Epithelial cell of prostate (primary cell): ENCODE data around the gene SMPD2.
A peak's percentile ranks its signal among the peaks of the same experiment; 100 is the strongest.
"Not testable (repeated sequence)": the region's sequence is repeated elsewhere in the genome, so short reads cannot be mapped to it uniquely, and the experiment has no call there.

ENCODE experiments used
- DNase-seq: peaks from one replicate; pipeline ENCODE4 v3.0.0-alpha.2; 2011; ENCODE audit warnings: low read depth, low spot score
- H3K27ac ChIP-seq: fragments of 450-650 bp; 2 replicates; pipeline ENCODE4 v1.5.1; 2017; ENCODE audit warnings: mild to moderate bottlenecking

Gene SMPD2

DNA sequence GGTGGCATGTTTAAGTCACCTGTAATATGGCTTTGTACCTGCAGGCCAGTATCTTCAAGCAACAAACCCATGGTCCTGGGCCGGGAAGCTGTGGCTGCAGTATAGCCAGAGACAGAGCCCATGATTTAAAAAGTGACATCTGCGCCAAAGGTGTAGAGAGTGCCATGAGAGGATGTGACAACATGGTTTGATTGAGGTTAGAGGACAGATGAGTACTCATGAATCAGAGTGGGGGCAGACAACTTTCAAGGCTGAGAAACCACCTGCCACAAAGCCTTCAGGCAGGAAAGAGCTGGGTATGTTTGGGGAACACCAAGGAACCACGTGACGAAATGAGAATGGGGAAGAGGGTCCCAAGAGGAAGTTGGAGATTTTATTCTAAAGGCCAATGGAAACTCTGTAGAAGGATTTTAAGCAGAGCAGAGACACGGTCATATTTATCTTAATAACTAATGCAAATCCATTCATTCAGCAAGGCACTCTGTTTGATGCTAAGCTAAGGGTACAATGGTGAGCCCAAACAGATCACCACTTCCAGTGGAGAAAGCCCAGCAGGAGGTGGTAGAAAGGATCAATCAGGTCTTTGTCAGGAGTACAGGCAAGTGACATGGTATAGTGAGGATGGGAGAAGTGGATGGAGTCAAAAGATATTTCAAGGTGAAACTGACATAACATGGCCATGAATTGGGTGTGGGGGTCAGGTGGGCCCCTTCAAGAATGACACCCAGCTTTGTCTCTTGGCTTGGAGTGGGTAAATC, 18.4 kb downstream of the SMPD2 start:
- no peak for DNase-seq
- H3K27ac ChIP-seq, result no peak overlapping the region

DNA sequence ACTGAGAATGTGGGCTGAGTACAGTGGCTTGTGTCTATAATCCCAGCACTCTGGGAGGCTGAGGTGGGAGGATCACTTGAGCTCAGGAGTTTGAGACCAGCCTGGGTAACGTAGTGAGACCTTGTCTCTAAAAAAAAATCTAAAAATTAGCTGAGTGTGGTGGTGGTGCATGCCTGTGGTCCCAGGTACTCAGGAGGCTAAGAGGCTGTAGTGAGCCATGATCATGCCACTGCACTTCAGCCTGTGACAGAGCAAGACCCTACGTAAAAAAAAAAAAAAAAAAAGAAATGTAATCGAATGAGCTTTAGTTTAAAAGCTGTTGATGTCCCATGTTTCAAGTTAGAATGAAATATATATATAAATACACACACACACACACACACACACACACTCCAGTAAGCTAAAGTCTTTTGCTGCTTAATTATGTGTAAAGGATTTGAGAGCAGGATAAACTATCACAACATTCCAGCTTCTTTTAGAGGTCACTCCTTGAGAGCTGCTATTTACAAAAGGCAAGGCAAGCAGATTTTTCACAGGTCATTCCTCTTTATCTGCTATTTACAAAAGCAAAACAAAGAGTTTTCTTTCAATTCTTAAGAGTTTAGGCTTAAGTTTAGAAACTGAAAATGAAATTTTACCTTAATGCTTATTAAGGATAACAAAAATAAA, 19.8 kb downstream of the SMPD2 start:
- no peak overlapping the region for H3K27ac ChIP-seq
- no peak for DNase-seq

DNA sequence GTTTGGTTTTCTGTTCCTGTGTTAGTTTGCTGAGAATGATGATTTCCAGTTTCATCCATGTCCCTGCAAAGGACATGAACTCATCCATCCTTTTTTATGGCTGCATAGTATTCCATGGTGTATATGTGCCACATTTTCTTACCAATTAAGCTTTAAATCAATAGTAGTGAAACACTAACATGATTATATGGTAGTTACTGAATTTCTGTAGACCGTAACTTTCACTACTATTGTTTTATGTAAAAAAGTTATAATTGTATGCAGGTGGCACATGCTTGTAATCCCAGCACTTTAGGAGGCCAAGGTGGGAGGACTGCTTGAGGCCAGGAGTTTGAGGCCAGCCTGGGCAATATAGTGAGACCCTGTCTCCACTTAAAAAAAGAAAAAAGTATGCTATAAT, 20.7 kb downstream of the SMPD2 start:
- not testable (repeated sequence) for DNase-seq
- peak overlapping the region; percentile 48 for H3K27ac ChIP-seq

DNA sequence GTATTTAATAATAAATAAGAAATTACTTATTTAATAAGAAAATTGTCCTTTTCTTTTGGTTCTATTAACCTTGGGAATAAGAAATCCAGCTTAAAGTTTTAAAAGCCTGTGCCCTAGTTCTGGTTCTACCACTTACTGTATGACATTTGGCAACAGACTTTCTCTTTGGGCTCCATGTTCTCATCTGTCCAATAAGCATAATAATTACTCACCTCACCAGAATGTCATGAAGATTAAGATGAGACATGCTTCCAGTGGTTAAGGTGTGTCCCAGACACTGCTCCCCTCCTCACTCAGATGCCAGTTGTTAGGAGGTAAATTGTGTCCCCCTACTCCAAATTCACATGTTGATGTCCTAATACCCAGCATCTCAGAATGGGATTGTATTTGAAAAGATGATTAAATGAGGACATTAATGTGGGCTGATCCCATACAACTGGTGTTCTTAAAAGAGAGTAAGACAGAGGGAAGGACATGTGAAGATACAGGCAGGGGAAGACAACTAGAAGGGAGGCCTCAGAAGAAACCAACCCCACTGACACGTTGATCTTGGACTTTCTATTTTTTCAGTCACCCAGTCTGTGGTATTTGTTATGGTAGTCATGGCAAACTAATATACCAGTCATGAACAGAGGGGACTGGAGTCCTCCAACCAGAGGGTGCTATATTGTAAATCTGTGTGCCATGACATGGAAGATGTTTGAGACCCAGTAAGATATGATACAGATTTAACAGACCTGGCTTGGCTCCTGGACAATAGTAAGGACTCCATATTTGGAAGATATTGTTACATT, 21.4 kb downstream of the SMPD2 start:
- peak; percentile 41 for DNase-seq
- H3K27ac ChIP-seq, result peak overlapping the region; percentile 48

DNA sequence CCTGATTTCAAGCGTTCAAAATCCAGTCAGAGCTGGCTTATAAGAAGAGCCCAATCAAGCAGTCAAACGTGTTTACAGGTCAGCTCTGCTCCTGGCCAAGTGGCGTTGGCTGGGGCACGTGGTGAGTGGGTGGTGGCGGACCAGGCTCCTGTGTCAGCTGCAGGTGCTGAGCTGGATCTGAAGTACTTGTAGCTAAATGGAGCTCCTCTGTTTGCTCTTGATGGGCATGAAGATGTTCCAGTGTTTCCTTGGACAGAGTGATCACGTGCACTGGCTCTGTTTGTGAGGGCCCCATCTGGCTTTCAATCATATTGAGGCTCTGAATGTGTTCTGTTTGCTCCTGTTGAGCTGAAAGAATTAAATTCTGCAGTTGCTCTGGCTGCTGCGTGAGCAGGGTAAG, 25.2 kb downstream of the SMPD2 start:
- no peak for DNase-seq
- H3K27ac ChIP-seq, result no peak overlapping the region

DNA sequence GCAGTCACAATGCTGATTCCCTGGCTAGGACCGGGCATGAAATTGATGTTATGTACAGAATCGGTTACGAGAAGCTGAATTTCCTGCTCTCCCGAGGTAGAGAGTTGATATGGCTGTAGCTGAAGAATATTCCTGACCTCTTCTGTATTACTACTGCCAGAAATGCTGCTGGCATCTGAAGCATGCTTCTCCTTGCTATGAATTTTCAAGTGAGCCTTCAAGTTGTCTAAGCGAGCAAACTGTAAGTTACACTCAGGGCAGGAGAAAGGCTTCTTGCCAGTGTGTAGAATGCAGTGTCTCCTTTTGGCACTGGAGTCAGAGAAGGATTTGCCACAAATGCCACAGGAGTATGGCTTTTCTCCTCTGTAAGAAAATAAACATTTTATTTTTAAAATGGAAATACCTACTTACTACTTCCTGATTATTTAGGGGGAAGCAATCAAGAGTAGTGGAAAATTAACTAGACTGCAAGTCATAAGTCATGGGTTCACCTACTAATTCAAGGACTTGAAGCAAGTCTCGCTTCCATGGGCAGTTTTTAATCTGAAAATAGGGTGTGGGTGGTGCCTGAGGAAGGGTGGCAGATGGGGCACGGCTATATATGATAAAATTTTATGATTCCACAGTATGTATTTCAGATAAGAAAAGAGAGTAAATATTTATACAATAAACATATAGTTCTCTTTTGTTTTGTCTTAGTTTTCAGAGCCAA, 25.8 kb downstream of the SMPD2 start:
- H3K27ac ChIP-seq, result no peak overlapping the region
- no peak for DNase-seq

DNA sequence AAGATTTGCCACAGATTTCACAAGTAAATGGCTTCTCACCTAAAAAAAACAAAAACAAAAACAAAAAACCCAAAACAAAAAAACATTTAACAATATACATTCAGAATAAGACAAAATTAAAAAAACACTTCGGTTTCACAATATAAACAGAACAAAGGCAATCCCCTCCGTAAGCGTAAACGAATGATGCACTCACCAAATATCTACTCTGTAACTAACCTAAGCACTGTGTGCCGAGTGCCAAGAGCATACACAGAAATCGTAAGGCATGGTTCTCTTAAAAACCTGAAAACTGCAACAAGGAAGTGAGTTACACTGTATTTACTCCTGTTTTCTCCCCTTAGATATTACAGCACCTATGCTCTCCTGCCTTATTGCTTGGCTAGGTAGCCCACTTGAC, 27.2 kb downstream of the SMPD2 start:
- H3K27ac ChIP-seq, result no peak overlapping the region
- DNase-seq, result no peak

DNA sequence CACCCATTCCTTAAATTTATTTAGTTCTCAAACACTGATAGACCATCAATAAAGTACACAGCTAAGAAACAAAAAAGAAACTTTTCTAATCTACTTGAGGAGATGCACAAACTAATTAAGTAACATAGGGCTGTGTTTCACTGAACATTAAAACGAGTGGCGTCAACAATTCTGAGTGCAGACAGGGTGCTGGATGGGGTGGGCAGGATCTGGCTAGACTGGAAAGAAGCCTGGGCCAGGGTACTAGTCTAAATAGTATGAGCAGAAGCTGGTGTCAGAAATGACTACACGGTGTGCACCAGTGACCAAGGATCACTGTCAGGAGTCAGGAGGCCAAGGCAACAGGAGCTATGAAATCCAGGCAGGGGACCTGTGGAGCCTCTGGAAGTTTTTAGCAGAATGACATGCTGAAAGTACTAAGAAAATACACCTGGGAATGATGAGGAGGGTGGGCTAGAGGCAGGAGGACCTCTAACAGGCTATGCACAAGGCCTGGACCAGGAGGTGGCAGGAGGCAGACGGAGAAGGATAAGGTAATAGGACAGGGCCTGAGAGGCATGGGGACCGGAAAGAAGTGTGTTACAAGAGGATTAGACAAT, 29.2 kb downstream of the SMPD2 start:
- DNase-seq, result no peak
- no peak overlapping the region for H3K27ac ChIP-seq

DNA sequence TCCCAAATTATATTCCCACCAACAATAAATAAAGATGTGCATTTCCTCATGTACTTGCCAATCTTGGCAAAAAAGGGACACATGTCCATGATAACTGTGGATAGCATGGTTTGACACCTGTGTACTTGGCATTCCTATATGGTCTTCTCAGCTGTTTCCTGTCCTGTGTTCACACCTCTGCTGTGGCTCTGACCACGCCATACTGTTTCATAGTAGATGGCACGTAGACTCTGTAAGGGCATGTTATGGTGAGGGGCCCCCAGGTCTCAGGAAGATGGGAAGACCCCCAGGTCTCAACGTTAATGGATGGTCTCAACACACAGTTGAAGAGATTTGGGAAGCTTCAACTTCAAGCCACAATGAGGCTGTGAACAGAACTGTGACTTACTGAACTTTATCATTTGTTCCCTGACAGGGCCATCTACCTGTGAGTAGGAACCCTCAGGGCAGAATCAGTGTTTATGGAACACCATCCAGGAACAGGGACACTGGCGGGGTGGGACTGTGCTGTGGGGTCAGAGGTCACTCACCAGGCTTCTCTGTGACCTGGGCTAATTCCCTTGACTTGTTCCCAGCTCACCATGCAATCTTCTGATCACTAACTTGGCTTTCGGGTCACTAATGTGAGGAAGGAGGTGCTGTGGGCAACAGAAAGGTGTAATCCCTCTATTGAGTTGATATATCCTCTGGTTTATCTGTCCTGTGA, 30.7 kb downstream of the SMPD2 start:
- no peak for DNase-seq
- H3K27ac ChIP-seq, result no peak overlapping the region

DNA sequence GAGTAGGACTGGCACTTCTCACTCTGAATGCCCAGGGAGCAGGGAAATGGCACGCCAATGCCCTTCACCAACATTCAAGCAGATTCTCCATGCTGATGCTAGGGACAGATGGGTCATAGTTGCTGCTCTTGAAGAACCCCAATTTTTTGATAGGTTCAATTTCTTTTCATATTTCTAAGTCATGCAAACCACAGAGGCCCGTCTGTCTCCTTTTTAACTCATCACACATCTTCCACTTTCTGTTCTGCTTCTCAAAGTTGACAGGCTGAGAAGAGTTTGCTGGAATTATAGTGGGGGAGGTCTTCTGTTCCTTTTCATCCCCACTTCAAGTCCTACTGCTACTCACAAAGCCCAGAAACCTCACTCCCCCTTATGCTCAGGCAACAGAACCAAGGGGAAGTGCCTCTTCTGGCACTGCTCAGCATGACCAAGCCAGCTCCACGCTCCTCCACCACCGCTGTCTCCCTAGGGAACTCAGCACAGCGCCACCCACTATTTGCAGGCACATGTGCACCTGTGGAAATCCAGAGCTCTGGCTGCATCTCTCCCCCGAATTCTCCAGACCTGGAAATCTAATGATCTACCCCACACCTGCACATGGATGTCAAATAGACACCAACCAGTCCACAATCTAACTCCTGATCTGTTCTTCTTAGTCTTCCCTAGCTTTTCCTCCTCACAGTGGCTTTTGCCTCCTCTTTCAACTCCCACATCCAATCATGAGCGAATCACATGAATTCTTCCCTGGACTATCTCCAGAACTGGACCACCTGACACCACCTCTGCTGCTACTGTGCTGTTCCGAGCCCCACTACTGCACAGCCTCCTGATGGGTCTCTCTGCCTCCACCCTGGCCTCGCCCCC, 31.8 kb downstream of the SMPD2 start:
- H3K27ac ChIP-seq, result no peak overlapping the region
- DNase-seq, result no peak

DNA sequence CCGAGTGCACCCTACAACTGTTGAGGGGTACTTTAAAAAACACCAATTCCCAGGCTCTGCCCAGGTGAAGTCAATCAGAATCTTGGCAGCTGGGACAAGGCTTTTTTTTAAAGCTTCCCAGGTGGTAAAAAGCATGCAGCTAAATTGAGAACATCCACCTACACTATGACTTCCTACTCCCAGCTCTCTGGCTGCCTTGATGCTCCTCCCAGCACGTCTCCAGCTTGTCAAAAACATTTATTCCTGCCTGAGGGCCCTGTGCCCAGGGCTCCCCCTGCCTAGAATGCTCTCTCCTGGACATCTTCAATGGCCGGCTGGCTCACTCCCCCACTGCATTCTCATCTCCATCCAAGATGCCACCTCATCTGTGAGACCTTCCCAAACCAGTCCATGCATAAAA, 32.6 kb downstream of the SMPD2 start:
- no peak for DNase-seq

DNA sequence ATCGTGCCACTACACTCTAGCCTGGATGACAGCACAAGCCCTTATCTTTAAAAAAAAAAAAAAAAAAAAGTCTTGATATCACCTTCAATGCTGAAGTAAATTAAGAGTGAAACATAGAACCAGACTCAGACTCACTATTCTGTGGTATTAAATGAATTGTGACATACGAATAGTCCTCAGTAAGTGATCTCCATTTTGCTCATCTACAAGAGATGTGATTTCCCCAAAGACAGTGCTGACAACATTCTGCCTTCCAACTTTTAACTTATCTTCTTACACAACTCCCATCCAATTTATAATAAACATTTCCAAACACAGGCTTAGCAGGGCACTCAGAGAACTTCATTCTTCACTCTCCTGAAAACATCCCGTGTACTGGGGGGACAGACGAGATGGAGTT, 34.5 kb downstream of the SMPD2 start:
- DNase-seq, result no peak
- no peak overlapping the region for H3K27ac ChIP-seq

More for the DNA sequence above, 32.6 kb downstream of the SMPD2 start:
- no peak overlapping the region for H3K27ac ChIP-seq

DNA sequence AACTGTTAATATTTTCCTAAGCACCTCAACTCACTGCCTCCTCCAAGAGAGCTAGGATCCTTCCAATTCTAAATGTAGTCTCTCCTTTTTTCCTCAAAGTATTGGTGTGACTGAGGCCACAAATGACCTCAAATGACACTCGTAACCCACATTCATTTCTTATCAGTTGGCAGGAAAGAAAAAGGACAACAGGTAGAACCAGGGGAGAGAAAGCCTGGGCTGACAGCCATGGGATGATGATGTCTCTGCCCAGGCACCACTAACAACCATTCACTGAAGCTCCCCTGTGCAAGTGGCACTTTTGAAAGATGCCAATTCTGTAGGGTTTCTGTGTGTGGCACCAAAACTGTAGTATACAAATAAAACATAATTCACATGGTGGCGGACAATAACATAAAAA, 35.1 kb downstream of the SMPD2 start:
- no peak for DNase-seq
- H3K27ac ChIP-seq, result no peak overlapping the region

DNA sequence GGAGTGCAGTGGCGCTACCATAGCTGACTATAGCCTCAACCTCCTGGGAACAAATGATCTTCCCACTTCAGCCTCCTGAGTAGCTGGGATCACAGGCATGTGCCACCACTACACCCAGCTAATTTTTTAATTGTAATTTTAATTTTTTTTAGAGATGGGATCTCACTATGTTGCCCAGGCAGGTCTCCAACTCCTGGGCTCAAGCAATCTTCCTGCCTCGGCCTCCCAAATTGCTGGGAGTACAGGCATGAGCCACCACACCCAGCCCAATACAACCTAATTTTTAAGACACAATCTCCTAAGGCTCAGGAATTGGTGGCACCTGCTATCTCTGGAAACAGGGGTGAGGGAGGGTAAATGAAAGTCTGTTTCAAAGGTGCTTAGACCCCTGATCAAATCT, 36.7 kb downstream of the SMPD2 start:
- DNase-seq, result no peak
- H3K27ac ChIP-seq, result no peak overlapping the region

DNA sequence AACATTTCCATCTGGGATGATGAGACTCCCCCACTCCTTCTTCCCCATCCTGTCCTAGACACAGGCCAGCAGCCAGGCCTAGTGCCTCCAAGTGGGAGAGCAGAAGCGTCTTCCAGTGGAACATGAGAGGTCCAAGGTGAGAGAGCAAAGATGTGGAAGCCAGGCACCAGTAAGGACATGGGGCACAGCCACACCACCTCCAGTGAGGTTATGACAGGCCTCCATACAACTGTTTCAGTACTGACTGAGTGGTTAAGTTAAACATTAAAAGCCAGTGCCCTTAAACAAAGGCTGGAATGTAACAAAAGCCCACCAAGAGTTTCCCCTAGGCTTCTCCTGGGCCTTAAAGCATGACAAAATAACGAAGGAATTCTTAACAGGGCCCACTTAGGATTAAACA, 37.2 kb downstream of the SMPD2 start:
- H3K27ac ChIP-seq, result no peak overlapping the region

DNA sequence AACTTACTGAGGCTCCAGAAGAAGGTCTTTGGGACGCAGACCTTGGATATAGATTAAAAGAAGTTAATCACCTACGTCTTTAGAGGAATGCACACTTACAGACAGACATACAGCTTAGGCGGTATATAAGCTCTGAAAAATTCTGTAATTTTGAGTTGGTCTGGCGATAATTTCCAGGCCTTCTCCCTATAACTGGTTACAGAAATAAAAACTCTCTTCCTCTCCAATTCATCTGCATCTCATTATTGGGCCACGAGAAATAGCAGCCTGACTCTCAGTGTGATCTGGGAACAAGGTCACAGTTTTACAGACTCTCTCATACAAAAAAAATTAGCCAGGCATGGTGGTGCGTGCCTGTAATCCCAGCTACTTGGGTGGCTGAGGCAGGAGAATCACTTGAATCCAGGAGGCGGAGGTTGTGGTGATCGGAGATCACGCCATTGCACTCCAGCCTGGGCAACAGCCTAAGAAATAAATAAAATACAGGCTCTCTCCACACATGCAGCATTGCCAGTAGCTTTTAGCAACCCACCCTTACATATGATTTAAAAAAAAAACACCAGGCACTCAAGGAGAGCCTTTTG, 37.8 kb downstream of the SMPD2 start:
- no peak overlapping the region for H3K27ac ChIP-seq

More for the DNA sequence above, 37.2 kb downstream of the SMPD2 start:
- no peak for DNase-seq

DNA sequence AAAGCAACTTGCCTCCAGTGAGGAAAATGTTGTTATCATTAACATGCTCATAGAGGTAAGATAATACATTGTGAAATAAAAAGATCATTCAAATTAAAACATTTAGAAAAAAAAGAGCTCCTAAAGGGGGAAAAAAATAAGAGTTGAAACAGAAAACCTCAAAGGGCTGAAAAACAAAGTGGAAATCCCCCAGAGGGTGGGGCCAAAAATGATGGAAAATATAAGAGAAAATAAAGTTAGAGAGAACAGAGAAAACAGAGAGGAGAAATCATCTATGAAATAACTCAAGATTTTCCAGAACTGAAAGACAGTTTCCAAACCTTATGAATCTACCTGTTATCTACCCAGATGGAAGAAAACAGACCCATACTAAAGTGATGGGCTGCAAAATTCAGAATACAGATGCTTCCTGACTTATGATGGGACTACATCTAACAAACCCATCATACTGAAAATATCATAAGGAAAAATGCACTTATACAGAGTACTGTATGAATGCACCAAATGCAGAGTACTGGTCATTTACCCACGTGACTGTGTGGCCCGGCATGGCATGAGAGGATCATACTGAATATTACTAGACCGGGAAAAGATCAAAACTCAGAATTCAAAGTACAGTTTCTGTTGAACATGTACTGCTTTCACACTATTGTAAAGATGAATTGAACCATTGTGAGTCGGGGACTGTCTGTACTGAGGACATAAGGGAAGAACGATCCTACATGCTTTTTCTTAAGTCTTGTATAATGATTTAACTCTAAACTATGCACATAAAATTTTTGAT, 38.5 kb downstream of the SMPD2 start:
- no peak for DNase-seq

More for the DNA sequence above, 37.8 kb downstream of the SMPD2 start:
- no peak for DNase-seq

More for the DNA sequence above, 38.5 kb downstream of the SMPD2 start:
- H3K27ac ChIP-seq, result no peak overlapping the region
